ENCODE results near the gene ZNF521.
"Not testable (repeated sequence)": the region's sequence is repeated elsewhere in the genome, so short reads cannot be mapped to it uniquely, and the experiment has no call there.

ZNF521 gene

GRCh38 chr18:25033747-25034471, 318.1 kb downstream of the ZNF521 start:
- DNase-seq: no peak
- H3K4me3 ChIP-seq (ENCODE audit: low read depth, low read length): no peak overlapping the region
- no peaks in the 10 kb centered on the region for H3K4me1 ChIP-seq

GRCh38 chr18:25033175-25033574, 318.8 kb downstream of the ZNF521 start:
- not testable (repeated sequence) for H3K36me3 ChIP-seq; H3K4me1 ChIP-seq; H3K27me3 ChIP-seq; DNase-seq; H3K9me3 ChIP-seq; H3K4me3 ChIP-seq (ENCODE audit: low read depth, low read length)

More at GRCh38 chr18:25033747-25034471, 318.1 kb downstream of the ZNF521 start:
- TF ChIP-seq CTCF (IDR thresholded peaks at IDR 0.05; ENCODE audit: low read depth, low read length): no peak
- H3K36me3 ChIP-seq: no peaks in the 10 kb centered on the region
- no peaks in the 10 kb centered on the region for H3K27me3 ChIP-seq
- H3K9me3 ChIP-seq: no peaks in the 10 kb centered on the region

DNA sequence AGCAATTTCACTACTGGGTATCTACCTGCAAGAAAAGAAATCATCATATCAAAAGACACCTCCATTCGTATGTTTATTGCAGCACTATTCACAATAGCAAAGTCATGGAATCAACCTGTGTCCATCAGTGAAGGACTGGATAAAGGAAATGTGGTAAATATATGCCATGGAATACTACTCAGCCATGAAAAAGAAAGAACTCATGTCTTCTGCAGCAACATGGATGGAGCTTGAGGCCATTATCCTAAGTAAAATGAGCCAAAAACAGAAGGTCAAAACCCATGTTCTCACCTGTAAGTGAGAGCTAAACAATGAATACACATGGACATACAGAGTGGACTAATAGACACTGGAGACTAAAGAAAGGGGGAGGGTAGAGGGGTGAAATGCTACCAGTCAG, 322.2 kb downstream of the ZNF521 start:
- no peaks in the 10 kb centered on the region for H3K27me3 ChIP-seq
- no peaks in the 10 kb centered on the region for H3K36me3 ChIP-seq
- TF ChIP-seq CTCF (IDR thresholded peaks at IDR 0.05; ENCODE audit: low read depth, low read length): no peak
- DNase-seq: no peak
- H3K4me3 ChIP-seq (ENCODE audit: low read depth, low read length): no peak overlapping the region
- H3K9me3 ChIP-seq: no peaks in the 10 kb centered on the region
- no peaks in the 10 kb centered on the region for H3K4me1 ChIP-seq

GRCh38 chr18:25019931-25020330, 332.0 kb downstream of the ZNF521 start:
- no peaks in the 10 kb centered on the region for H3K4me1 ChIP-seq
- no peak overlapping the region for H3K4me3 ChIP-seq (ENCODE audit: low read depth, low read length)
- TF ChIP-seq CTCF (IDR thresholded peaks at IDR 0.05; ENCODE audit: low read depth, low read length): no peak
- H3K9me3 ChIP-seq: no peaks in the 10 kb centered on the region
- no peaks in the 10 kb centered on the region for H3K36me3 ChIP-seq
- DNase-seq: no peak
- no peaks in the 10 kb centered on the region for H3K27me3 ChIP-seq

DNA sequence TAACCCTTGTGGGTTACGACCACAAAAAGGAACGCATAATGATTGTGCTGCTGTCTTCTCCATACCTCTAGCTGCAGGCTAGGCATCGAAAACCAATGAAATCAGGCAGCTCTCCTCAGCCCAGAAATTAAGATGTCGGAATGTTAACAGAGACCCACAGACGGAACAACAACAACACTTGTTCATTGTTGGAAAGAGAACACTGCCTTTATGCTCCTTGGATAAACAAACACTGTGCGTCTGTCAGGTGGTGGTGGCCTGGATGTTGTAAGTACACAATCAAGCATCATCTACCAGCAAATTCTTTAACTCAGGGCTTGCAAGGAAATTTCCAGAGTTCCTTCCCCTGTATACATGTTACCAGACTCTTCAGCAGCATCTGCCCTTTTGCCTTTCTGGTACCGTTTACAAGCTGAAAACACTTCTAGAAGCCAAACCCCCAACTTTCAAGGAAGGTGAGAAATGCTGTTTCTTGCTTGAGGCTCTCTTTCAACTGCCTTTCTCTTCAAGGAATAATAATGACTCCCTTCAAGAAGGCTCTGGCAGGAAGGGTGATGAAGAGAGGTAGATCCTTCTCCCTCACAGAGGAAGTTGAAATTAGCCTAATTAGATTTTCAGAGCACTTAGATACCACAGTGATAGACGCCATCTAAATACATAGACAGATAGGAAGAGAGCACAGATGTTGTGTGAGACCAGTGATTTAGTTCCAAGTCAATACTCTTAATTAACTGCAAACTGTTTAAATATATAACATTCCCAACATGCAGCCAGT, 332.7 kb downstream of the ZNF521 start:
- H3K4me1 ChIP-seq: no peaks in the 10 kb centered on the region
- no peak for TF ChIP-seq CTCF (IDR thresholded peaks at IDR 0.05; ENCODE audit: low read depth, low read length)

GRCh38 chr18:25016666-25017065, 335.3 kb downstream of the ZNF521 start:
- DNase-seq: no peak
- no peaks in the 10 kb centered on the region for H3K9me3 ChIP-seq
- no peaks in the 10 kb centered on the region for H3K27me3 ChIP-seq
- H3K4me3 ChIP-seq (ENCODE audit: low read depth, low read length): no peak overlapping the region
- no peak for TF ChIP-seq CTCF (IDR thresholded peaks at IDR 0.05; ENCODE audit: low read depth, low read length)
- no peaks in the 10 kb centered on the region for H3K36me3 ChIP-seq
- no peaks in the 10 kb centered on the region for H3K4me1 ChIP-seq

More for the DNA sequence above, 332.7 kb downstream of the ZNF521 start:
- no peak overlapping the region for H3K4me3 ChIP-seq (ENCODE audit: low read depth, low read length)
- no peak for DNase-seq
- no peaks in the 10 kb centered on the region for H3K27me3 ChIP-seq
- H3K9me3 ChIP-seq: no peaks in the 10 kb centered on the region
- no peaks in the 10 kb centered on the region for H3K36me3 ChIP-seq

Data from BE2C (cell line).